Neural cell (in vitro differentiated cells): ENCODE results near the gene FAM53A.
A peak's percentile ranks its signal among the peaks of the same experiment; 100 is the strongest.

Experiments used
- MXI1 ChIP-seq: fragments of 450-650 bp; conservative IDR thresholded peaks from 2 replicates; pipeline ENCODE4 v1.6.1; 2014; ENCODE audit warnings: antibody characterized with exemption, mild to moderate bottlenecking; ENCODE audit not compliant: poor library complexity, severe bottlenecking
- POLR2AphosphoS5 ChIP-seq: IDR thresholded peaks from 2 replicates; pipeline ENCODE4 v1.6.1; 2012
- TF ChIP-seq, protein P1 (sequence below): fragments of 450-650 bp; IDR thresholded peaks from 2 replicates; pipeline ENCODE4 v1.5.1; 2014; ENCODE audit warnings: antibody characterized with exemption, mild to moderate bottlenecking, moderate library complexity; ENCODE audit not compliant: poor library complexity, severe bottlenecking

DNA sequence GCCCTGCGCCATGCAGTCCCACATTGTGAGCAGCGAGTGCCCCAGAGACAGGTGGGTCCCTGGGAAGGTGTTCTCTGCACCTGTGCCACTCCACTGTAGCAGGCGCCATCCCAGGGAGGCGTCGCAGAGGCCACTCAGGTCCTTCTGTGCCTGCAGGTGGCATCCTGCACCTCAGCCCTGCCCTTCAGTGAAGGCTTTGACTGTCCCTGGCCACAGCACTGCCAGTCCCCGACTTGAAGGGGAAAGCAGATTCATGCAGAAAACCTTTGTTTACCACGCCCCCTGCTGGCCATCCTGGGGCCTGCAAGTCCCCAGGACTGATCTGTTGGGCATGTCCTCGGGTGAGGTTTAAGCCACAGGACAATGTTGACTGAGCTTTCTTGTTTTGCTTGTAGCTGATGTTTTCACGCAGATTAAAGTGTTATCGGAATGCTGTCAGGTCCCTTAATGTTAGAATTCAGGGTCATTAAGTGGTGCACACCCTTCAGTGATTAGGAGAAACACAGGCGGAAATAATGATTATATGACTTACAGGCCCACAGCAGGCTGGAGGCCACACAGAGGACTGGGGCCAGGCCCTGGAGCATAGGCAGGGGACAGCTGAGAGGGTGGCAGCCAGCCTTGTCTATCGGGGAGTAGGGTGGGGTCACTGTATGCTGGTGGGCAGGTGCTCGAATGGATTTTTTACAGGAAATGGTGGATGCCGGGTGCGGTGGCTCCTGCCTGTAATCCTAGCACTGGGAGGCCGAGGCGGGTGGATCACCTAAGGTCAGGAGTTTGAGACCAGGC is 42.2 kb upstream of the FAM53A start:
- TF ChIP-seq POLR2AphosphoS5 (peak; percentile 68), MXI1 (no peak)
- TF ChIP-seq, protein P1, sequence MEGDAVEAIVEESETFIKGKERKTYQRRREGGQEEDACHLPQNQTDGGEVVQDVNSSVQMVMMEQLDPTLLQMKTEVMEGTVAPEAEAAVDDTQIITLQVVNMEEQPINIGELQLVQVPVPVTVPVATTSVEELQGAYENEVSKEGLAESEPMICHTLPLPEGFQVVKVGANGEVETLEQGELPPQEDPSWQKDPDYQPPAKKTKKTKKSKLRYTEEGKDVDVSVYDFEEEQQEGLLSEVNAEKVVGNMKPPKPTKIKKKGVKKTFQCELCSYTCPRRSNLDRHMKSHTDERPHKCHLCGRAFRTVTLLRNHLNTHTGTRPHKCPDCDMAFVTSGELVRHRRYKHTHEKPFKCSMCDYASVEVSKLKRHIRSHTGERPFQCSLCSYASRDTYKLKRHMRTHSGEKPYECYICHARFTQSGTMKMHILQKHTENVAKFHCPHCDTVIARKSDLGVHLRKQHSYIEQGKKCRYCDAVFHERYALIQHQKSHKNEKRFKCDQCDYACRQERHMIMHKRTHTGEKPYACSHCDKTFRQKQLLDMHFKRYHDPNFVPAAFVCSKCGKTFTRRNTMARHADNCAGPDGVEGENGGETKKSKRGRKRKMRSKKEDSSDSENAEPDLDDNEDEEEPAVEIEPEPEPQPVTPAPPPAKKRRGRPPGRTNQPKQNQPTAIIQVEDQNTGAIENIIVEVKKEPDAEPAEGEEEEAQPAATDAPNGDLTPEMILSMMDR: peak; percentile 96
